GM12873 (cell line): Measurements from ENCODE around the gene XRN2.

Experiments
- CTCF ChIP-seq: IDR thresholded peaks from 2 replicates; pipeline ENCODE4 v1.5.1; 2012; ENCODE audit warnings: low read depth, mild to moderate bottlenecking, moderate library complexity, low read length, control low read depth; ENCODE audit not compliant: insufficient read depth; ENCODE audit errors: missing control alignments

Gene XRN2

GRCh38 chr20:21411725-21412124 is 108.6 kb downstream of the XRN2 start:
- TF ChIP-seq CTCF = no peak

DNA sequence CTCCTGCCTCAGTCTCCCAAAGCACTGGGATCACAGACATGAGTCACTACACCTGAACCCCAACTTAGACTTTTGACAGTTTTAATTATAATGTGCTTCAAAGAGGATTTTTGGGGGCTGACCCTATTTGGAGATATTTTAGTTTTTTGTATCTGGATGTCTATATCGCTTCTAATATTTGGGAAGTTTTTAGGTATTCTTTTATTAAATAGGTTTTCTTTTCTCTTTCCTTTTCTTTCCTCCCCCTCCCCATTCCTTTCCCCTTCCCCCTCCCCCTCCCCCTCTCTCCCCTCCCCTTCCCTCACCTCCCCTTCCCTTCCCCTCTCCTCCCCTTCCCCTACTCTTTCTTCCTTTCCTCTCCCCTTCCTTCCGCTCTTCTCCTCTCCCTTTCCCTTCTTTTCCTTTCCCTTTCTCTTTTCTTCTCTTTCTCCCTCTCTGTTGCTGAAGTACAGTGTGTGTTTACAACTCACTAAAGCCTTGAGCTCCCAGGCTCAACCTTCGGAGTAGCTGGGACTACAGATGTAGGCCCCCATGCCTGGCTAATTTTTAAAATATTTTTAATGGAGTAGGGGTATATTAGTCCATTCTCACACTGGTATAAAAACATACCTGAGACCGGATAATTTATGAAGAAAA is 118.6 kb downstream of the XRN2 start:
- no peak for TF ChIP-seq CTCF

GRCh38 chr20:21424846-21425245 is 121.7 kb downstream of the XRN2 start:
- TF ChIP-seq CTCF = no peak

GRCh38 chr20:21430020-21430419 is 126.9 kb downstream of the XRN2 start:
- no peak for TF ChIP-seq CTCF

GRCh38 chr20:21432911-21433310 is 129.8 kb downstream of the XRN2 start:
- no peak for TF ChIP-seq CTCF

DNA sequence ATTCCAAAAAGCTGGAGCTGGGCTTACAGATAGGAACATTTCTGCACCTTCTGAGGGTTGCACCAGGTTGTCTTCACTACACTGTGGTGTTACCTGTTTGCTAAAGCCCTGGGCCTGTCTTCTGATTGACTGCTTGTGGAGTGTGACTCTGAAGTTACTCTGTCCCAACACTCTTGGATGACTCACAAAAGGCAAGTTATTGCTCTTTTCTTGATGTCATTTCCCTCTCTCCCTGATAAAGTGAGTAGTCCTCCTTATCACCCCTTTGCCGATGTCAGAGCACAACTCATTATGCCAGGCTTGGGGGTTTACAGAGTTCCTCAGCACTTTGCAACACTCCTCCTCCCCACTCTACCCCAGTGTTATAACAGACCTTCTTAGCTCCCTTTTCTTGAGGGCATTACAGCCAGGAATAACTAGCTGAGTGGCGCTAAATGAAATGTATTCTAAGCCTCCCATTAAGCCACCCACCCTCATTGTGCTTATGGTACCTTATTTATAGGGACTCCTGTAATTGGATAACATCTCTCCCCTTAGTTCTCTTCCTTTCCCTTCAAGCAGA is 130.3 kb downstream of the XRN2 start:
- no peak for TF ChIP-seq CTCF

DNA sequence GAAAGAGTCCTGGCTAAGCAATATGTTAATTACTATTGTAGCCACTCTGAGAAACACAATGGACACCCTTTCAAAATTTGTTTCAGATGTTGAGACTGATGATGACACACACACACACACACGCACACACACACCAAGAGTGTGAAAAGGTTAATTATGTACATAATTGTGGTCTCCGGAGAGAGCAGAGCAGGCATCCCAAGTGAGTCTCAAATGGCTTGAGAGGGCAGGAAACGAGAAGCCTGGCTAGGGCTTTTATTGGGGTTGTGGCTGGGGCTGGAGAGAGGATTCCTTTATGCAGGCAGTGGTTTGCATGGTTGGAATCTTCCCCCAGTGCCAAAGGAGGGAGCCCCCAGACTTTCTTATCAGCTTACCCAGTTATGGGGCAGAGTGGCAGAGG is 132.4 kb downstream of the XRN2 start:
- no peak for TF ChIP-seq CTCF
